GM19452 (cell line): ENCODE data around the gene ZNF556.
"Not testable (repeated sequence)": the region's sequence is repeated elsewhere in the genome, so short reads cannot be mapped to it uniquely, and the experiment has no call there.

Experiments used
- ATAC-seq: cut with Tn5 transposase; IDR thresholded peaks from one replicate; pipeline ENCODE4 v1.9.1; 2021; ENCODE audit not compliant: unreplicated experiment

The ZNF556 gene

DNA sequence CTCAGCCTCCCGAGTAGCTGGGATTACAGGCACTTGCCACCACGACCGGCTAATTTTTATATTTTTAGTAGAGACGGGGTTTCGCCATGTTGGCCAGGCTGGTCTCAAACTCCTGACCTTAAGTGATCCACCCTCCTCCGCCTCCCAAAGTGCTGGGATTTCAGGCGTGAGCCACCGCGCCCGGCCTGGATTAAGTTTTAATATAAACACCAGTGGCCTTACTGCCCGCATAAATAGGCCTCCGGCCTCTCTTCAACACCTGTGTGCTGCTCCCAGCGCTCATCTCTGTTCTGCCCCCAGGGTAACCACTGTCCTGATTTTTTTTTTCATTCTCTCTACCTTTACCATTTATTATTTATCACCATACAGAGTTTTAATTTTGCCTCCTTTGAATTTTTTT, 36.2 kb downstream of the ZNF556 start:
- ATAC-seq: not testable (repeated sequence)

DNA sequence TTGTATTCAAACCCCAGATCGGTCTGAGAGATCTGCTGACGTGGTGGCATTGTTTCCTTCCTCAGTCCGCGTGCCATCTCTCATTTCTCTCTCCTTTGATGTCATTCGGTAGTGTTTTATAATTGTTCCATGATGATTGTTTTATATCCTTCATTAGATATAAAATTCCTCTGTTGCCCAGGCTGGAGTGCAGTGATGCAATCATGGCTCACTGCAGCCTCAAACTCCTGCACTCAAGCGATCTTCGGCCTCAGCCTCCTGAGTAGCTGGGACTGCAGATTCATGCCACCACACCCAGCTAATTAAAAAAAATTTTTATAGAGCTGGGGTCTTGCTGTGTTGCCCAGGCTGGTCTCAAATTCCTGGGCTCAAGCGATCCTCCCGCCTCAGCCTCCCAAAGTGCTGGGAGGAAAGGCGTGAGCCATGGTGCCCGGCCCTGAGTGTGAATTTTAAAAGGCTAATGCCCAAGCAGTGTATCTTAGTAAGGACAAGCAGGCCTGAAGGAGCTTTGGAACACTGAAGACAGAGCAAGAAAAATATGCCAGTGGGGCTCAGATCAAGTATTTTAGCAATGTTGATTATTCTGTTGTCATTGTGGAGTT, 38.9 kb downstream of the ZNF556 start:
- no peak for ATAC-seq

DNA sequence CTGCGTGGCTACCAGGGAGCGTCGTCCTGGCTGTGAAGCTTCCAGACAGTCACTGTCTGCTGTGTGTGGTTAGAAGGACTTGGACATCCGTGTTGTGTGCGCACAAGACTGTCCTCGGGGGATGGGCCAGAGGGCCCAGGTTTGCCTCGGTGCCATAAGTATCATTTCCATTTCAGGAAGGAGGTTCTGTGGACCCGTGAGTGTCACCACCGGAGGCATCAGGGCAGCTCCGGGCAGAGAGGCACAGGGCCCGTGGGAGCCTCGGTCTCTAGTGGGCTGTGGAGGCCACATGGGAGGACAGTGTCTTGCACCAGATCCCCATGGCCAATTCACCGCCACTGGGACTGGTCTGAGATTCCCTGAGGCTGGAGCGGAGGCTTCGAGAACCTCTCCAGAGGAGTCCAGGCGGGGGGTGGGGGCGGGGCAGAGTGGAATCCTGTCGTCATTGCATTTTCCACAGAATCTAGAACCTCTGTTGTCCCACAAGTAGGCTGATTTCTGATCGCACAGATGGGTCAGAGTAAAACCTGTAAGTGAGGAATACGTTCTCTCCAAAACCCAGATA, 39.6 kb downstream of the ZNF556 start:
- no peak for ATAC-seq

- no peak for ATAC-seq
These were observed 45.2 kb downstream of the ZNF556 start for GRCh38 chr19:2912306-2912705.

DNA sequence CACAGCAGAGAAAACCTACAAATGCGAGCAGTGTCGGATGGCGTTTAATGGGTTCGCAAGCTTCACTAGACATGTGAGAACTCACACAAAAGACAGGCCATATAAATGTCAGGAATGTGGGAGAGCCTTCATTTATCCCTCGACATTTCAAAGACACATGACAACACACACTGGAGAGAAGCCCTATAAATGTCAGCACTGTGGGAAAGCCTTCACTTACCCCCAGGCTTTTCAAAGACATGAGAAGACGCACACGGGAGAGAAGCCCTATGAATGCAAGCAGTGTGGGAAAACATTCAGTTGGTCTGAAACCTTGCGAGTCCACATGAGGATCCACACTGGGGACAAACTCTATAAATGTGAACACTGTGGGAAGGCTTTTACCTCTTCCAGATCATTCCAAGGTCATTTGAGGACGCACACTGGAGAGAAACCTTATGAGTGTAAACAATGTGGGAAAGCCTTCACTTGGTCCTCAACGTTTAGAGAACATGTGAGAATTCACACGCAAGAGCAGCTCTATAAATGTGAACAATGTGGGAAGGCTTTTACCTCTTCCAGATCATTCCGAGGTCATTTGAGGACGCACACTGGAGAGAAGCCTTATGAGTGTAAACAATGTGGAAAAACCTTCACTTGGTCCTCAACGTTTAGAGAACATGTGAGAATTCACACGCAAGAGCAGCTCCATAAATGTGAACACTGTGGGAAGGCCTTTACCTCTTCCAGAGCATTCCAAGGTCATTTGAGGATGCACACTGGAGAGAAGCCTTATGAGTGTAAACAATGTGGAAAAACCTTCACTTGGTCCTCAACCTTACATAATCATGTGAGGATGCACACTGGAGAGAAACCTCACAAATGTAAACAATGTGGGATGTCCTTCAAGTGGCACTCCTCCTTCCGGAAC, 50.4 kb downstream of the ZNF556 start:
- no peak for ATAC-seq

- no peak for ATAC-seq
These were observed 55.9 kb downstream of the ZNF556 start for GRCh38 chr19:2922987-2923386.

DNA sequence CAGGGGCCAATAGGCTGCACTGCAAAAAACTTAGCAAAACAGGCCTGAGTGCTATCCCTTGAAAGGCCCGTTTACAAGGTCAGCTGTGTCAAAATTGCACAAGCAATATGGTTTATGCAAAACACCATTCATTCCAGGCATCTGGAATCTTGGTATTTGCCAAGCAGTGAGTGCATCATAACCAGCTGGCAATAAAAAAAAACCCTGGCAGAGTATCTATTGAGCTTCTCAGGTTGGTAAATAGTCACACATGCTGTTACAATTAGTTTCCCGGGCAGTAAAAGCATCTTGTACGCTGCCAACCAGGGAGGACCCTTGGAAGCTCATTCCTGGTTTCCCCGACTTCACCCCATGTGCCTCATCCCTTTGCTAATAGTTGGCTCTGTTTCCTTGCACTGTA, 56.4 kb downstream of the ZNF556 start:
- no peak for ATAC-seq

DNA sequence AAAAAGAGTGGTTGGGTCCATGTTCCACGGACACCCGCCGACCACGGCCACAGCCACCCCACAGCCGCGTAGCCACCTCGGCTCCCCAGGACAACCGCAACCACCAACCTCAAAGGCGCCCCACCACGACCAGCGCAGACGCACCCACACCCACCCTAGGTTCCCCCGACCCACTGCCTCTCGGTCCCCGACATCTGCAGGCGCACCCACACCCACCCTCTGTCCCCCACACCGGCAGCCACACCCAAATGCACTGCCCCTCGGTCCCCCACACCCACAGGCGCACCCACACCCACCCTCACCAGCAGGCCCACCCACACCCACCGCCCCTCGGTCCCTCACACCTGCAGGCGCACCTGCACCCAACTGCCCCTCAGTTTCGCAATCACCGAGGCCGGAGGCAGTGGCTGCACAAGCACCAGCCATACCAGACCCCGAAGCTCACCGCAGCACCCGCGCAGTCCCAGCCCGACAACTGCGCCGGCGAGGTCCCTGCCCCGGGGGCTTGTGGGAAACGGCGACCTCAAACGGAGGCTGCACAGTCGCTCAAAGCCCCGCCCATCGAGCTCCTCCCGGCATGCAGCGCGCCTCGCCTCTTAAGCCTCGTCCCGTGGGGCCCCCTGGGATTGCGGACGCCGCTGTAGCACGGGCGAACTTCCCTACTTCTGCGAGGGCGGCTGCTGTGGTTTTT, 59.4 kb downstream of the ZNF556 start:
- ATAC-seq: no peak

GRCh38 chr19:2927032-2927430, 59.9 kb downstream of the ZNF556 start:
- no peak for ATAC-seq
